Spinal cord (tissue), 10 donors: ENCODE data around the gene TMEM117. TPM values are rescaled to one million over a fixed set of nuclear protein-coding genes. Genes with fewer than 3 reads are reported as not detected.
A peak's percentile ranks its signal among the peaks of the same experiment; 100 is the strongest.

Experiments
- DNase-seq, 6 donors: peaks; one replicate each; pipeline versions ENCODE4 v3.0.0 to v3.0.0-alpha.2; 2013 to 2015; ENCODE audit warnings: low spot score in 6 of 6, low read depth in 4 of 6
- H3K27ac ChIP-seq: one replicate; pipeline ENCODE4 v1.5.1; 2013; ENCODE audit warnings: low read depth, low read length, control low read depth
- H3K27me3 ChIP-seq: one replicate; pipeline ENCODE4 v1.6.1; 2013; ENCODE audit warnings: low read length; ENCODE audit not compliant: control insufficient read depth, insufficient read depth
- H3K36me3 ChIP-seq: one replicate; pipeline ENCODE4 v1.6.1; 2013; ENCODE audit warnings: low read length; ENCODE audit not compliant: control insufficient read depth, insufficient read depth
- H3K4me1 ChIP-seq: one replicate; pipeline ENCODE4 v1.6.1; 2013; ENCODE audit warnings: low read length; ENCODE audit not compliant: control insufficient read depth, insufficient read depth
- H3K4me3 ChIP-seq: one replicate; pipeline ENCODE4 v1.5.1; 2013; ENCODE audit warnings: low read depth, low read length, control low read depth
- H3K9me3 ChIP-seq: one replicate; pipeline ENCODE4 v1.6.1; 2013; ENCODE audit warnings: low read length; ENCODE audit not compliant: control insufficient read depth, insufficient read depth
- WGBS: methylation state at CpG from one replicate; pipeline ENCODE4 v1.1.5; 2013; ENCODE audit warnings: missing lambda C conversion rate; ENCODE audit not compliant: insufficient coverage; 5-methylcytosine and 5-hydroxymethylcytosine counted together
- polyA plus RNA-seq, 2 donors: library from polyadenylated mRNA; unstranded; fragments of 120-200 nt; gene quantifications; one replicate each; pipeline ENCODE4 v1.2.1, GENCODE V29; 2013; ENCODE audit not compliant: insufficient read length in 2 of 2
- total RNA-seq, 2 donors: library from RNA; depleted of rRNA in 1 of 2; stranded (reverse); fragments of 120-200 nt in 1 of 2; fragments of >200 nt in 1 of 2; gene quantifications; one replicate each; pipeline versions ENCODE4 v1.2.3 to v1.2.4, GENCODE V29; 2013 to 2014
- donor health status: healthy.

TMEM117 gene
- total and polyA plus RNA-seq, 4 donors = 14.7 to 52.8 (median 23.1) TPM

- Histone ChIP-seq H3K4me1 (no peaks in the 10 kb centered on the region), H3K27ac (no peak overlapping the region), H3K27me3 (no peaks in the 10 kb centered on the region), H3K4me3 (no peak overlapping the region), H3K36me3 (no peaks in the 10 kb centered on the region), H3K9me3 (no peaks in the 10 kb centered on the region)
- no CpG with 5 or more reads among the region's 4 CpGs for WGBS
- DNase-seq = peak in 1 of 6 donors; percentile 18
Observed at GRCh38 chr12:43968736-43969135, 132.9 kb downstream of the TMEM117 start.

GRCh38 chr12:43969882-43970281 is 134.0 kb downstream of the TMEM117 start:
- Histone ChIP-seq H3K4me3 (no peak overlapping the region), H3K9me3 (no peaks in the 10 kb centered on the region), H3K27ac (no peak overlapping the region), H3K36me3 (no peaks in the 10 kb centered on the region), H3K27me3 (no peaks in the 10 kb centered on the region), H3K4me1 (no peaks in the 10 kb centered on the region)
- no peak for DNase-seq
- 80% methylated on average over 1 of the region's 2 CpGs for WGBS

GRCh38 chr12:43973385-43973784 is 137.5 kb downstream of the TMEM117 start:
- no peaks in the 10 kb centered on the region for H3K4me1 ChIP-seq
- 90% methylated on average over 2 of the region's 2 CpGs for WGBS
- no peak overlapping the region for H3K4me3 ChIP-seq
- H3K36me3 ChIP-seq = no peaks in the 10 kb centered on the region
- no peaks in the 10 kb centered on the region for H3K9me3 ChIP-seq
- DNase-seq = no peak
- H3K27ac ChIP-seq = no peak overlapping the region
- no peaks in the 10 kb centered on the region for H3K27me3 ChIP-seq

- WGBS = no CpG with 5 or more reads among the region's 1 CpG
- H3K27ac ChIP-seq = no peak overlapping the region
- no peaks in the 10 kb centered on the region for H3K4me1 ChIP-seq
- no peak overlapping the region for H3K4me3 ChIP-seq
- no peak for DNase-seq
- no peaks in the 10 kb centered on the region for H3K36me3 ChIP-seq
- no peaks in the 10 kb centered on the region for H3K27me3 ChIP-seq
- H3K9me3 ChIP-seq = no peaks in the 10 kb centered on the region
Observed at GRCh38 chr12:43973993-43974392, 138.1 kb downstream of the TMEM117 start.

- WGBS = 71% methylated on average over 1 of the region's 3 CpGs
- DNase-seq = no peak
- H3K27me3 ChIP-seq = no peaks in the 10 kb centered on the region
Observed at GRCh38 chr12:43976027-43976426, 140.1 kb downstream of the TMEM117 start.

GRCh38 chr12:43978556-43978955 is 142.7 kb downstream of the TMEM117 start:
- no peak for DNase-seq
- Histone ChIP-seq H3K27me3 (no peaks in the 10 kb centered on the region), H3K27ac (no peak overlapping the region), H3K4me1 (no peaks in the 10 kb centered on the region), H3K36me3 (no peaks in the 10 kb centered on the region), H3K4me3 (no peak overlapping the region), H3K9me3 (no peaks in the 10 kb centered on the region)
- 94% methylated on average over 2 of the region's 2 CpGs for WGBS

More at GRCh38 chr12:43976027-43976426, 140.1 kb downstream of the TMEM117 start:
- Histone ChIP-seq H3K4me1 (no peaks in the 10 kb centered on the region), H3K9me3 (no peaks in the 10 kb centered on the region), H3K4me3 (no peak overlapping the region), H3K27ac (no peak overlapping the region), H3K36me3 (no peaks in the 10 kb centered on the region)

GRCh38 chr12:43979450-43979849 is 143.6 kb downstream of the TMEM117 start:
- no peak overlapping the region for H3K4me3 ChIP-seq
- no peaks in the 10 kb centered on the region for H3K9me3 ChIP-seq
- WGBS = 100% methylated on average over 2 of the region's 3 CpGs
- H3K27me3 ChIP-seq = no peaks in the 10 kb centered on the region
- no peaks in the 10 kb centered on the region for H3K36me3 ChIP-seq
- no peak for DNase-seq
- H3K4me1 ChIP-seq = no peaks in the 10 kb centered on the region
- H3K27ac ChIP-seq = no peak overlapping the region

GRCh38 chr12:43980627-43981191 is 144.8 kb downstream of the TMEM117 start:
- no peak overlapping the region for H3K4me3 ChIP-seq
- H3K9me3 ChIP-seq = no peaks in the 10 kb centered on the region
- H3K36me3 ChIP-seq = no peaks in the 10 kb centered on the region
- no peak for DNase-seq
- H3K27me3 ChIP-seq = no peaks in the 10 kb centered on the region
- H3K4me1 ChIP-seq = no peaks in the 10 kb centered on the region
- H3K27ac ChIP-seq = no peak overlapping the region
- WGBS = 94% methylated on average over 5 of the region's 6 CpGs

GRCh38 chr12:43981726-43982125 is 145.8 kb downstream of the TMEM117 start:
- Histone ChIP-seq H3K27me3 (no peaks in the 10 kb centered on the region), H3K27ac (no peak overlapping the region), H3K4me3 (no peak overlapping the region), H3K36me3 (no peaks in the 10 kb centered on the region), H3K4me1 (no peaks in the 10 kb centered on the region), H3K9me3 (no peaks in the 10 kb centered on the region)
- no peak for DNase-seq

- WGBS = no CpG with 5 or more reads among the region's 2 CpGs
- no peak overlapping the region for H3K27ac ChIP-seq
Observed at GRCh38 chr12:43982544-43982943, 146.7 kb downstream of the TMEM117 start.

More at GRCh38 chr12:43982544-43982943, 146.7 kb downstream of the TMEM117 start:
- Histone ChIP-seq H3K9me3 (no peaks in the 10 kb centered on the region), H3K36me3 (no peaks in the 10 kb centered on the region), H3K27me3 (no peaks in the 10 kb centered on the region), H3K4me1 (no peaks in the 10 kb centered on the region), H3K4me3 (no peak overlapping the region)
- DNase-seq = peak in 1 of 6 donors; percentile 10
